Measurements from ENCODE around the gene ERC2. TPM values are rescaled to one million over a fixed set of nuclear protein-coding genes. Genes with fewer than 3 reads are reported as not detected.

The ERC2 gene
- polyA plus RNA-seq, 1 experiment: 0.07 TPM

DNA sequence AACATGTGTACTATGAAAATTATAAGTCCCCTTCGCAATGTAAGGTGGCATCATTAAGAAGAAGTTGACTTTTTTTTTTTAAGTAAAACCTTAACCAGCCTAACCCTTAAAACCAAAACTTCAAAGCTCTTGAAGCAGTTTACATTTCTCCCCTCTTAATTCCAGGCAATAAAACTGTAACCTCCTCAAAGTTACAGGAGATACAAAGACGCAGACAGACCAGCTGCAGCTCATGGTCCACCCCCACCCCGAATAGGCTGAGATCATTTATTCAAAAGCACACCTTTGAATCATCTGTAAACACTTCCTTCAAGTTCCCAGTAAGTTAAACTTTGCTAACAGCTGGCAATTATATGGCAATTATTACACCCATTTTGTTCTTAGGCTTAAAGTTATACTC, 414.5 kb downstream of the ERC2 start:
- Histone ChIP-seq H3K27ac (ENCODE audit: low read depth, low read length) (no peak overlapping the region), H3K4me3 (ENCODE audit: low read depth, low read length) (no peak overlapping the region), H3K9me3 (ENCODE audit: control insufficient read depth, insufficient read depth, low read length) (no peaks in the 10 kb centered on the region), H3K27me3 (ENCODE audit: control insufficient read depth, insufficient read depth, low read length) (no peaks in the 10 kb centered on the region)
- no peak for DNase-seq (ENCODE audit: low read depth, low spot score)
- TF ChIP-seq, protein P1, sequence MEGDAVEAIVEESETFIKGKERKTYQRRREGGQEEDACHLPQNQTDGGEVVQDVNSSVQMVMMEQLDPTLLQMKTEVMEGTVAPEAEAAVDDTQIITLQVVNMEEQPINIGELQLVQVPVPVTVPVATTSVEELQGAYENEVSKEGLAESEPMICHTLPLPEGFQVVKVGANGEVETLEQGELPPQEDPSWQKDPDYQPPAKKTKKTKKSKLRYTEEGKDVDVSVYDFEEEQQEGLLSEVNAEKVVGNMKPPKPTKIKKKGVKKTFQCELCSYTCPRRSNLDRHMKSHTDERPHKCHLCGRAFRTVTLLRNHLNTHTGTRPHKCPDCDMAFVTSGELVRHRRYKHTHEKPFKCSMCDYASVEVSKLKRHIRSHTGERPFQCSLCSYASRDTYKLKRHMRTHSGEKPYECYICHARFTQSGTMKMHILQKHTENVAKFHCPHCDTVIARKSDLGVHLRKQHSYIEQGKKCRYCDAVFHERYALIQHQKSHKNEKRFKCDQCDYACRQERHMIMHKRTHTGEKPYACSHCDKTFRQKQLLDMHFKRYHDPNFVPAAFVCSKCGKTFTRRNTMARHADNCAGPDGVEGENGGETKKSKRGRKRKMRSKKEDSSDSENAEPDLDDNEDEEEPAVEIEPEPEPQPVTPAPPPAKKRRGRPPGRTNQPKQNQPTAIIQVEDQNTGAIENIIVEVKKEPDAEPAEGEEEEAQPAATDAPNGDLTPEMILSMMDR (IDR thresholded peaks at IDR 0.05; ENCODE audit: low read depth, low read length): no peak
- CTCF ChIA-PET: no interaction called here
- POLR2A ChIA-PET: no interaction called here

DNA sequence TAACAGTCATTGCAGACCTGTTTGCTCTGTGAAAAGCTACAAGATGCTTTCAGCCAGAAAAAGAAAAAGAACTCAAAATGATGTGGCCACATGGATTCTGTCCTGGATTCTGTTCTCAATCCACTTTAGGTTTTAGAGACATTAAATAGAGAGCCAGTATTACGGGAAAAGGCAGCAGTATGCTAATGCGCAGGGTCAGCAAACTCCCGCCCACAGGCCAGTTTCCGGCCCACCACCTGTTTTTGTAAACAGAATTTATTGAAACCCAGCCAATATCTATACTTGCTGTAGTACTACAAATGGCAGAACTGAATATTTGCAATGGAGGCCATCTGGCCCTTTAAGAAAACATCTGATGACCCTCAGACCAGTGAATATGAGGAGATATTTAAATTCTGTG, 416.1 kb downstream of the ERC2 start:
- Histone ChIP-seq H3K9me3 (ENCODE audit: control insufficient read depth, insufficient read depth, low read length) (no peaks in the 10 kb centered on the region), H3K27me3 (ENCODE audit: control insufficient read depth, insufficient read depth, low read length) (no peaks in the 10 kb centered on the region), H3K4me3 (ENCODE audit: low read depth, low read length) (no peak overlapping the region), H3K27ac (ENCODE audit: low read depth, low read length) (no peak overlapping the region)
- TF ChIP-seq, protein P1 (IDR thresholded peaks at IDR 0.05; ENCODE audit: low read depth, low read length): no peak
- no peak for DNase-seq (ENCODE audit: low read depth, low spot score)
- CTCF ChIA-PET: no interaction called here
- POLR2A ChIA-PET: no interaction called here

DNA sequence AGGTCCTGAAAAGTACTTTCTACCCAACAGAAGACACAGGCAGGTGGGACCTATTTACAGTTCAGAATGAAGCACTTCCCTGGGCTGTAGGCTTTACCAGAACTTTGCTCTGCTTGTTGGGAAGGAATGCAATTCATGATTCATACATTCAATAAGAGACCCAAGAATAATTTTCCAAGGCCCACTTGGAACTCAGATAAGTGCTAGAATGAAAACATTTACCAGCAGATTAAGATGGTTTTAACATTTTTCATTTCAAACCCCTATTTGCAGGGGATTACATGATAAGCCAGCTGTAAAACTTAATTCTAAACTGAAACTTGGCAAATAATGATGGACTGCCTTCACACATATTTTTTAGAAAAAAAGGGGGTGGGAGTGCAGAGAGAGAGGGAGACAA, 417.2 kb downstream of the ERC2 start:
- POLR2A ChIA-PET: no interaction called here
- Histone ChIP-seq H3K27me3 (ENCODE audit: control insufficient read depth, insufficient read depth, low read length) (no peaks in the 10 kb centered on the region), H3K27ac (ENCODE audit: low read depth, low read length) (no peak overlapping the region), H3K9me3 (ENCODE audit: control insufficient read depth, insufficient read depth, low read length) (no peaks in the 10 kb centered on the region), H3K4me3 (ENCODE audit: low read depth, low read length) (no peak overlapping the region)
- CTCF ChIA-PET: no interaction called here
- TF ChIP-seq, protein P1 (IDR thresholded peaks at IDR 0.05; ENCODE audit: low read depth, low read length): no peak
- DNase-seq (ENCODE audit: low read depth, low spot score): no peak

DNA sequence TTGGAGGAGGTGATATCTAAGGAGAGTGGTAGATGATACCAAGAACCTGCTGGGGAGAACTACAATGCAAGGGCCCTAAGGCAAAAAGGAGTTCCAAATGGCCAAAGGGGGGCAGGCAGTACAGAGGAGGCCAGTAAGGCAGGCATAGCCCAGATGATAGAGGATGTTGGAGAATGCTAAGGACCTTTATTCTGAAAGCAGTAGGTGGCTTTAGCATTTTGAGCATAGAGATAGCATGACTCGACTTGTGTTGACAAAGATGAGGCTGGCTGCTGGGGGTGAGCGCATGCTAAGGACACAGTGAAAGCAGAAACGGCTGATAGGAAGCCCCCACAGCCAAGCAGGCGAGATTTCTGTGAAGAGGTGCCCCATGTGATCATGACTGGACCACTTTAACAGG, 419.3 kb downstream of the ERC2 start:
- CTCF ChIA-PET: interaction anchor here (1.0 kb wide), 1 partner anchor 202 kb away, joined by 3 read pairs; no protein-coding TSS in a partner anchor
- POLR2A ChIA-PET: no interaction called here
- no peak for DNase-seq (ENCODE audit: low read depth, low spot score)
- no peaks in the 10 kb centered on the region for H3K27me3 ChIP-seq (ENCODE audit: control insufficient read depth, insufficient read depth, low read length)
- TF ChIP-seq, protein P1 (IDR thresholded peaks at IDR 0.05; ENCODE audit: low read depth, low read length): no peak
- H3K4me3 ChIP-seq (ENCODE audit: low read depth, low read length): no peak overlapping the region
- H3K27ac ChIP-seq (ENCODE audit: low read depth, low read length): no peak overlapping the region
- no peaks in the 10 kb centered on the region for H3K9me3 ChIP-seq (ENCODE audit: control insufficient read depth, insufficient read depth, low read length)

DNA sequence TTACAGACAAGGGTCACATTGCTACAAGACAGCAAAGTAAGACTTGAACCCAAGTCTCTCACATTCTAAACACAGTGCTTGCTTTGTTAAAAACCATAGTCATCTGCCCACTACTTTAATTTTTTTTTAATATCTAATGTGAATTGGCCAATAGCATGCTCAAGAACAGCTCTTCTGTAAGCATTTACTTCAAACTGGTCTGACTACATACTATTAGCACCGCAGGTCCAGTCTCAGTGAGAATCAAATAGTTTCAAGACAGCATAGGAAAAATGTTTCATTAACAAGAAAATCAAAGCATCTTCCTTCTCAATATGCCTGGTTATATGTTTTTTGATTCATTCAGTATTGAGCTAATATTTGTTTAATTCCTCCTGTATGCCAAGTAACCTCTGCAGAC, 419.9 kb downstream of the ERC2 start:
- no peak overlapping the region for H3K27ac ChIP-seq (ENCODE audit: low read depth, low read length)
- no peaks in the 10 kb centered on the region for H3K9me3 ChIP-seq (ENCODE audit: control insufficient read depth, insufficient read depth, low read length)
- no peak overlapping the region for H3K4me3 ChIP-seq (ENCODE audit: low read depth, low read length)
- no peaks in the 10 kb centered on the region for H3K27me3 ChIP-seq (ENCODE audit: control insufficient read depth, insufficient read depth, low read length)
- ChIA-PET CTCF (interaction anchor here (1.0 kb wide), 1 partner anchor 203 kb away, joined by 3 read pairs; no protein-coding TSS in a partner anchor), POLR2A (no interaction called here)
- TF ChIP-seq, protein P1 (IDR thresholded peaks at IDR 0.05; ENCODE audit: low read depth, low read length): no peak
- no peak for DNase-seq (ENCODE audit: low read depth, low spot score)
